OCI-LY1 (cell line): Measurements from ENCODE around the gene C11orf52.

Experiments used
- EZH2 ChIP-seq: fragments of 200-600 bp; sonication (generic), shearing (Covaris generic); IDR thresholded peaks from 2 replicates; pipeline ENCODE4 v1.8.0; 2017; ENCODE audit warnings: borderline replicate concordance, mixed run types, mild to moderate bottlenecking, antibody characterized with exemption, low read length, moderate library complexity, mixed read lengths
- TF ChIP-seq, protein P1 (sequence below): fragments of 200-600 bp; sonication (generic), shearing (Covaris generic); IDR thresholded peaks from 2 replicates; pipeline ENCODE4 v1.5.1; 2017; ENCODE audit warnings: mild to moderate bottlenecking, antibody characterized with exemption, low read length, moderate library complexity, mixed read lengths

DNA sequence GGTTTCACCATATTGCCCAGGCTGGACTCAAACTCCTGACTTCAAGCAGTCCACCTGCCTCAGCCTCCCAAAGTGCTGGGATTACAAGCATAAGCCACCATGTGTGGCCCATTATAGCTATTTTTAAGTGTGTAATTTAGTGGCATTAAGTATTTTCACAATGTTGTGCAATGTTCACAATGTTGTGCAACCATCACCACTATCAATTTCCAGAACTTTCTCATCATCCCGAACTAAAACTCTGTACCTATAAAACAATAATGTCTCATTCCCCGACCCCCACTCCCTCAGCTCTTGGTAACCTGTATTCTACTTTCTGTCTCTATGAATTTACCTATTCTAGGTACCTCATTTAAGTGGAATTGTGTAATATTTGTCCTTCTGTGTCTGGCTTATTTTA lies 31.9 kb upstream of the C11orf52 start:
- TF ChIP-seq, protein P1, sequence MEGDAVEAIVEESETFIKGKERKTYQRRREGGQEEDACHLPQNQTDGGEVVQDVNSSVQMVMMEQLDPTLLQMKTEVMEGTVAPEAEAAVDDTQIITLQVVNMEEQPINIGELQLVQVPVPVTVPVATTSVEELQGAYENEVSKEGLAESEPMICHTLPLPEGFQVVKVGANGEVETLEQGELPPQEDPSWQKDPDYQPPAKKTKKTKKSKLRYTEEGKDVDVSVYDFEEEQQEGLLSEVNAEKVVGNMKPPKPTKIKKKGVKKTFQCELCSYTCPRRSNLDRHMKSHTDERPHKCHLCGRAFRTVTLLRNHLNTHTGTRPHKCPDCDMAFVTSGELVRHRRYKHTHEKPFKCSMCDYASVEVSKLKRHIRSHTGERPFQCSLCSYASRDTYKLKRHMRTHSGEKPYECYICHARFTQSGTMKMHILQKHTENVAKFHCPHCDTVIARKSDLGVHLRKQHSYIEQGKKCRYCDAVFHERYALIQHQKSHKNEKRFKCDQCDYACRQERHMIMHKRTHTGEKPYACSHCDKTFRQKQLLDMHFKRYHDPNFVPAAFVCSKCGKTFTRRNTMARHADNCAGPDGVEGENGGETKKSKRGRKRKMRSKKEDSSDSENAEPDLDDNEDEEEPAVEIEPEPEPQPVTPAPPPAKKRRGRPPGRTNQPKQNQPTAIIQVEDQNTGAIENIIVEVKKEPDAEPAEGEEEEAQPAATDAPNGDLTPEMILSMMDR = no peak
- TF ChIP-seq EZH2 = no peak
